Stimulated activated CD8-positive, alpha-beta memory T cell treated with anti-CD3 and anti-CD28 coated beads, Interleukin-7, amount 100 ng/mL, for 4 hours (primary cell): ENCODE results near the gene GRIK5.
A peak's percentile ranks its signal among the peaks of the same experiment; 100 is the strongest.
"Not testable (repeated sequence)": the region's sequence is repeated elsewhere in the genome, so short reads cannot be mapped to it uniquely, and the experiment has no call there.

ENCODE experiments used
- DNase-seq, 2 donors: peaks; one replicate each; pipeline ENCODE4 v3.0.0-alpha.2; 2020; ENCODE audit warnings: low read depth in 2 of 2

Gene GRIK5

GRCh38 chr19:42051166-42052115, 18.6 kb downstream of the GRIK5 start:
- no peak for DNase-seq

GRCh38 chr19:42048992-42049391, 21.0 kb downstream of the GRIK5 start:
- DNase-seq: no peak

GRCh38 chr19:42045575-42045974, 24.4 kb downstream of the GRIK5 start:
- DNase-seq: no peak

GRCh38 chr19:42042455-42043170, 27.4 kb downstream of the GRIK5 start:
- no peak for DNase-seq

GRCh38 chr19:42040491-42040890, 29.5 kb downstream of the GRIK5 start:
- not testable (repeated sequence) for DNase-seq

GRCh38 chr19:42040031-42040430, 30.0 kb downstream of the GRIK5 start:
- DNase-seq: no peak

- no peak for DNase-seq
Observed at GRCh38 chr19:42038666-42039065, 31.3 kb downstream of the GRIK5 start.

- no peak for DNase-seq
Observed at GRCh38 chr19:42037649-42038048, 32.4 kb downstream of the GRIK5 start.

- peak; percentile 41 to 43 for DNase-seq
Observed at GRCh38 chr19:42034640-42035391, 35.2 kb downstream of the GRIK5 start.

GRCh38 chr19:42033413-42033812, 36.6 kb downstream of the GRIK5 start:
- DNase-seq: no peak

- DNase-seq: no peak
Observed at GRCh38 chr19:42032431-42032830, 37.6 kb downstream of the GRIK5 start.

- no peak for DNase-seq
Observed at GRCh38 chr19:42030645-42031440, 39.2 kb downstream of the GRIK5 start.

GRCh38 chr19:42028304-42029216, 41.4 kb downstream of the GRIK5 start:
- no peak for DNase-seq

GRCh38 chr19:42024622-42025111, 45.3 kb downstream of the GRIK5 start:
- no peak for DNase-seq

GRCh38 chr19:42023943-42024260, 46.1 kb downstream of the GRIK5 start:
- no peak for DNase-seq

GRCh38 chr19:42023121-42023942, 46.7 kb downstream of the GRIK5 start:
- DNase-seq: no peak

- DNase-seq: no peak
Observed at GRCh38 chr19:42022616-42023015, 47.4 kb downstream of the GRIK5 start.

- no peak for DNase-seq
Observed at GRCh38 chr19:42021185-42021584, 48.8 kb downstream of the GRIK5 start.

GRCh38 chr19:42018503-42019193, 51.4 kb downstream of the GRIK5 start:
- DNase-seq: no peak
